WTC11 (cell line): ENCODE results near the gene ACTA1. TPM values are rescaled to one million over a fixed set of nuclear protein-coding genes. Genes with fewer than 3 reads are reported as not detected.

Experiments
- ATAC-seq: fragments of 200-7000 bp; cut with Tn5 transposase; 2 replicates; pipeline ENCODE4 v1.10.0; 2021; ENCODE audit warnings: mild to moderate bottlenecking, moderate library complexity
- CTCF ChIA-PET: fragments of 300-600 bp; sonication (Branson Sonifier 250); formaldehyde crosslinking; loops from one replicate; lab custom pipeline; 2021; ENCODE audit warnings: antibody characterized with exemption; lab: Charles Lee
- POLR2A ChIA-PET: fragments of 350-600 bp; sonication (Branson Sonifier 250); formaldehyde crosslinking; loops from one replicate; lab custom pipeline; 2021; ENCODE audit warnings: antibody characterized with exemption; lab: Charles Lee
- DNase-seq: peaks from one replicate; pipeline ENCODE4 v3.0.0; 2021; ENCODE audit warnings: low spot score
- H3K27ac Mint-ChIP-seq: 2 replicates; pipeline ENCODE4 v1.8.0; 2021; ENCODE audit warnings: mixed read lengths
- H3K27me3 Mint-ChIP-seq: 2 replicates; pipeline ENCODE4 v1.8.0; 2021; ENCODE audit warnings: low read depth, mild to moderate bottlenecking, moderate library complexity, mixed read lengths
- H3K36me3 Mint-ChIP-seq: 2 replicates; pipeline ENCODE4 v1.8.0; 2021; ENCODE audit warnings: mixed read lengths
- H3K4me1 Mint-ChIP-seq: 2 replicates; pipeline ENCODE4 v1.8.0; 2022; ENCODE audit warnings: mixed read lengths
- H3K4me3 Mint-ChIP-seq: 2 replicates; pipeline ENCODE4 v1.8.0; 2021; ENCODE audit warnings: mild to moderate bottlenecking, moderate library complexity, mixed read lengths
- H3K9me3 Mint-ChIP-seq: 2 replicates; pipeline ENCODE4 v1.8.0; 2021; ENCODE audit warnings: mixed read lengths
- ATF1 ChIP-seq: sonication (generic); formaldehyde crosslinking; IDR thresholded peaks from 2 replicates; pipeline ENCODE4 v1.8.1; 2023; ENCODE audit warnings: mild to moderate bottlenecking, moderate library complexity, missing genetic modification reagents
- ATF3 ChIP-seq: sonication (generic); formaldehyde crosslinking; conservative IDR thresholded peaks from 2 replicates; pipeline ENCODE4 v1.8.1; 2022; ENCODE audit warnings: mild to moderate bottlenecking, missing genetic modification reagents
- CBFB ChIP-seq: sonication (generic); formaldehyde crosslinking; IDR thresholded peaks from 2 replicates; pipeline ENCODE4 v1.8.1; 2022; ENCODE audit warnings: mild to moderate bottlenecking, low read depth, missing genetic modification reagents
- CREM ChIP-seq: sonication (generic); formaldehyde crosslinking; IDR thresholded peaks from 2 replicates; pipeline ENCODE4 v1.8.1; 2022; ENCODE audit warnings: mild to moderate bottlenecking, missing genetic modification reagents, moderate library complexity
- ETV6 ChIP-seq: sonication (generic); formaldehyde crosslinking; IDR thresholded peaks from 2 replicates; pipeline ENCODE4 v1.8.1; 2022; ENCODE audit warnings: mild to moderate bottlenecking, missing genetic modification reagents
- GRHL2 ChIP-seq: fragments of 250-450 bp; sonication (Bioruptor Pico); IDR thresholded peaks from 2 replicates; pipeline ENCODE4 v1.8.0; 2022; ENCODE audit warnings: mild to moderate bottlenecking, moderate library complexity; ENCODE audit not compliant: insufficient replicate concordance, severe bottlenecking
- GTF2I ChIP-seq: fragments of 250-450 bp; sonication (Bioruptor Pico); conservative IDR thresholded peaks from 2 replicates; pipeline ENCODE4 v1.4.0; 2021; ENCODE audit warnings: mild to moderate bottlenecking
- KAT7 ChIP-seq: sonication (generic); formaldehyde crosslinking; IDR thresholded peaks from 2 replicates; pipeline ENCODE4 v1.8.1; 2023; ENCODE audit warnings: missing genetic modification reagents, mild to moderate bottlenecking, borderline replicate concordance
- MLX ChIP-seq: sonication (generic); formaldehyde crosslinking; IDR thresholded peaks from 2 replicates; pipeline ENCODE4 v1.8.1; 2023; ENCODE audit warnings: mild to moderate bottlenecking, missing genetic modification reagents, moderate library complexity
- NFATC4 ChIP-seq: fragments of 250-450 bp; sonication (Bioruptor Pico); IDR thresholded peaks from 2 replicates; pipeline ENCODE4 v1.9.0; 2021; ENCODE audit warnings: mild to moderate bottlenecking
- NR1H2 ChIP-seq: sonication (generic); formaldehyde crosslinking; IDR thresholded peaks from 2 replicates; pipeline ENCODE4 v1.9.0; 2021; ENCODE audit warnings: mild to moderate bottlenecking, moderate library complexity, missing genetic modification reagents
- PRDM15 ChIP-seq: sonication (generic); formaldehyde crosslinking; IDR thresholded peaks from 2 replicates; pipeline ENCODE4 v1.8.0; 2022; ENCODE audit warnings: missing genetic modification reagents
- PREB ChIP-seq: sonication (generic); formaldehyde crosslinking; IDR thresholded peaks from 2 replicates; pipeline ENCODE4 v1.8.1; 2022; ENCODE audit warnings: mild to moderate bottlenecking, missing genetic modification reagents, moderate library complexity, borderline replicate concordance
- RORB ChIP-seq: fragments of 250-450 bp; sonication (Bioruptor Pico); IDR thresholded peaks from 2 replicates; pipeline ENCODE4 v1.9.0; 2021; ENCODE audit warnings: mild to moderate bottlenecking
- ZNF138 ChIP-seq: sonication (generic); formaldehyde crosslinking; conservative IDR thresholded peaks from 2 replicates; pipeline ENCODE4 v1.8.1; 2022; ENCODE audit warnings: mild to moderate bottlenecking, moderate library complexity, missing genetic modification reagents
- ZNF396 ChIP-seq: fragments of 250-450 bp; sonication (Bioruptor Pico); IDR thresholded peaks from 2 replicates; pipeline ENCODE4 v1.8.0; 2021; ENCODE audit warnings: mild to moderate bottlenecking, moderate library complexity, borderline replicate concordance
- ZNF423 ChIP-seq: fragments of 250-450 bp; sonication (Bioruptor Pico); IDR thresholded peaks from 2 replicates; pipeline ENCODE4 v2.1.2; 2022; ENCODE audit warnings: mild to moderate bottlenecking, moderate library complexity
- ZNF671 ChIP-seq: fragments of 250-450 bp; sonication (Bioruptor Pico); IDR thresholded peaks from 2 replicates; pipeline ENCODE4 v1.8.0; 2021; ENCODE audit warnings: mild to moderate bottlenecking
- total RNA-seq: library from RNA; stranded (reverse); gene quantifications from 3 replicates; pipeline ENCODE4 v1.2.3, GENCODE V29; 2021
- TF ChIP-seq, protein P1 (sequence below): fragments of 250-450 bp; sonication (Bioruptor Pico); IDR thresholded peaks from 2 replicates; pipeline ENCODE4 v1.8.0; 2021; ENCODE audit warnings: mild to moderate bottlenecking

Gene ACTA1
- total RNA-seq, 1 experiment from 2014 or later: 1.5 TPM

DNA sequence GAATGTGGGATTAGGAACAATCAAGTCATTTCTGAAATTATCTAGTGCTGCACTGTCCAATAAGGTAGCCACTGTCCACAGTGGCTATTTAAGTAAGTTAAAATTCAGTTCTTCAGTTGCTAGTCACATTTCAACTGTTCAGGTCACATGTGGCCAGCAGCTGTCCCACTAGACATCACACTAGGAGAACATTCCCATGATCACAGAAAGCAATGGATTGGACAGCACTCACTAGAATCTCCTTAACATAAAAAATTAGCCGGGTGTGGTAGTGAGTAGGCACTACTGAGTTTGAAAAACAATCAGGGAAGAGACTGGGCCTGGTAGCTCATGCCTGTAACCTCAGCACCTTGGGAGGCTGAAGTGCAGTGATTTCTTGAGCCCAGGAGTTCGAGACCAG is 40.6 kb upstream of the ACTA1 start:
- DNase-seq: no peak
- no peaks in the 10 kb centered on the region for H3K4me1 Mint-ChIP-seq
- TF ChIP-seq MLX (CRISPR knock-in tag) (no peak), ETV6 (CRISPR knock-in tag) (no peak), ZNF396 (CRISPR knock-in tag) (no peak), ATF3 (CRISPR knock-in tag) (no peak), ATF1 (CRISPR knock-in tag) (no peak), ZNF138 (CRISPR knock-in tag) (no peak), PRDM15 (CRISPR knock-in tag) (no peak), ZNF671 (no peak), CBFB (CRISPR knock-in tag) (no peak)
- TF ChIP-seq, all 79 proteins: peak for 0
- no peak overlapping the region for H3K4me3 Mint-ChIP-seq
- H3K9me3 Mint-ChIP-seq: no peaks in the 10 kb centered on the region
- peaks cover 46% of the 10 kb centered on the region for H3K36me3 Mint-ChIP-seq
- no peaks in the 10 kb centered on the region for H3K27me3 Mint-ChIP-seq
- no peak overlapping the region for H3K27ac Mint-ChIP-seq
- POLR2A ChIA-PET: no interaction called here
- ATAC-seq: no peak
- CTCF ChIA-PET: interaction anchor here (1.9 kb wide), 1 partner anchor 7 kb away, joined by 9 read pairs; no protein-coding TSS in a partner anchor

GRCh38 chr1:229471175-229471574 is 37.3 kb upstream of the ACTA1 start:
- ChIA-PET POLR2A (no interaction called here), CTCF (interaction anchor here (1.5 kb wide), 1 partner anchor 11 kb away, joined by 3 read pairs; no protein-coding TSS in a partner anchor)
- H3K27me3 Mint-ChIP-seq: no peaks in the 10 kb centered on the region
- H3K27ac Mint-ChIP-seq: no peak overlapping the region
- DNase-seq (no peak), ATAC-seq (no peak)
- TF ChIP-seq NFATC4 (CRISPR knock-in tag): no peak
- TF ChIP-seq, protein P1, sequence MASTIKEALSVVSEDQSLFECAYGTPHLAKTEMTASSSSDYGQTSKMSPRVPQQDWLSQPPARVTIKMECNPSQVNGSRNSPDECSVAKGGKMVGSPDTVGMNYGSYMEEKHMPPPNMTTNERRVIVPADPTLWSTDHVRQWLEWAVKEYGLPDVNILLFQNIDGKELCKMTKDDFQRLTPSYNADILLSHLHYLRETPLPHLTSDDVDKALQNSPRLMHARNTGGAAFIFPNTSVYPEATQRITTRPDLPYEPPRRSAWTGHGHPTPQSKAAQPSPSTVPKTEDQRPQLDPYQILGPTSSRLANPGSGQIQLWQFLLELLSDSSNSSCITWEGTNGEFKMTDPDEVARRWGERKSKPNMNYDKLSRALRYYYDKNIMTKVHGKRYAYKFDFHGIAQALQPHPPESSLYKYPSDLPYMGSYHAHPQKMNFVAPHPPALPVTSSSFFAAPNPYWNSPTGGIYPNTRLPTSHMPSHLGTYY: no peak
- TF ChIP-seq GRHL2 (CRISPR knock-in tag): no peak
- no peak overlapping the region for H3K4me3 Mint-ChIP-seq
- H3K4me1 Mint-ChIP-seq: no peaks in the 10 kb centered on the region
- H3K36me3 Mint-ChIP-seq: peaks cover 53% of the 10 kb centered on the region
- no peaks in the 10 kb centered on the region for H3K9me3 Mint-ChIP-seq

DNA sequence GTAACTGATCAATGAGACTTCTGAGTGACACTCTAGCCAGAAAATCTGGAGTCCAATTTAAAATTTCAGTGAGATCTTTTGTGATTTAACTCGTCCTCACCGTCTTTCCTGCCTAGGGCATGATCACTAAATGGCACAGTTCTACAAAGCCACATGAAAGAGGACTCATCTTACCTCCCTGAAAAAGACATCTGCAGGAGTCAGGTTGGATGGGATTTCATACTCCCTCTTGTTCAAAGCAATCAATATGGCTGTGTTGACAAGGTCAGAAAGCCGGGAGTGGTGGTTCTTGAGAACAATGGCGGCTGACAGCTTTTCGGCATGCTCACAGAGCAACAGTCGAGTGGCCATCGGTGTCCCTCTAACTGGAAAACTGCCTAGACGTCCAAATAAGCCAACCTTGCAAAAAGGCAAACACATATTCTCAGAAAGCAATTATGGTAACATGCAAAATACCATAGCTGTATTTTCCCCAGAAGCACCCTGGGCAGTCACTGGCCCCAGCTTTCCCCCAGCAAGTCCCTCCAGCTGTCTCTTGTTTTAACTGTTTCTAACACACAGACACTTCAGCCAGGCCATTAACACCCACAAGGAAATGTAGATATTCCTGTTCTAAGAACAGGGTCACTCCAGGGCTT is 36.6 kb upstream of the ACTA1 start:
- no peak overlapping the region for H3K4me3 Mint-ChIP-seq
- DNase-seq (no peak), ATAC-seq (no peak)
- H3K4me1 Mint-ChIP-seq: no peaks in the 10 kb centered on the region
- peaks cover 52% of the 10 kb centered on the region for H3K36me3 Mint-ChIP-seq
- CTCF ChIA-PET: interaction anchor here (1.5 kb wide), 1 partner anchor 12 kb away, joined by 3 read pairs; no protein-coding TSS in a partner anchor
- no peaks in the 10 kb centered on the region for H3K9me3 Mint-ChIP-seq
- H3K27ac Mint-ChIP-seq: no peak overlapping the region
- TF ChIP-seq, protein P1: no peak
- TF ChIP-seq ZNF423 (CRISPR knock-in tag) (no peak), CREM (CRISPR knock-in tag) (no peak), GTF2I (no peak), NR1H2 (CRISPR knock-in tag) (no peak), PREB (no peak), RORB (CRISPR knock-in tag) (no peak), KAT7 (CRISPR knock-in tag) (no peak)
- H3K27me3 Mint-ChIP-seq: no peaks in the 10 kb centered on the region
- POLR2A ChIA-PET: no interaction called here
